Measurements from ENCODE around the gene HMOX2. TPM values are rescaled to one million over a fixed set of nuclear protein-coding genes. Genes with fewer than 3 reads are reported as not detected.

Gene HMOX2
- total and polyA plus RNA-seq, 2 donors (not counting 3 experiments of a cell fraction or from before 2014, with no cell fraction given) = 80.7 to 86.3 TPM

DNA sequence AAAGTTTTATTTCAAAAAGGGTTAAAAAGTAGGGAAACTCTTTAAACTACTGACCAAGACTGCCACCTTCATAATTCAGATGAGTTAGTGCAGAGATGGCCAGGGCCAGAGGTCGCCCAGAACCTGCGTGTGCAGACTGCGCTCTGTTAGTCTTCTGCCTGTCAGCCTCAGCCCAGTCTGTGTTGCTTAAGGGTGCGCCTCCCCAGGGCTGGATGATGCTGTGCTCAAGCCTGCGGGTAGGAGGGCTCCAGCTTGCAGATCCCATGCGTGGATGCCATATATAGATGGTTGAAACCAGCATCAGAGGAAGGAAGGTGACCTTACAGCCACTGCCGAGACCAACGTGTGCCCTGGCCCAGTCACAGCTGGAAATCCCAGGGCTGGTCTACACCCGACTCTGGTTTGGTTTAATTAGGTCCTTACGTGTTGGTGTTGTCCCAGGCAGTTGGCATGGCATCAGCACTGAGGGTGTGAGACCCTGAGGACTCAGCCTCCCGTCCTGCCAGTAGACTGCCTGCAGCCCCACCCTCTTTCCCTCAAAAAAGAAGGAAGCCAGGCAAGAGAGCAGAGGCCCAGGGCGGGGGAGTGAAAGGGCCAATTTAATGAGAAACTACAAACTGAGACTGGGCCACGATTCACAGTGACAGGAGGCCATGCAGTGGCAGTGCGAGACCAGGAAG, 34.7 kb downstream of the HMOX2 start:
- POLR2A ChIA-PET = no interaction called here
- Histone ChIP-seq H4K20me1 (replicated peaks; ENCODE audit: control insufficient read depth, extremely low read depth, insufficient read depth, low read length) (no peaks in the 10 kb centered on the region), H3K4me1 (ENCODE audit: control insufficient read depth, extremely low read depth, insufficient read depth, low read length) (peaks cover 16% of the 10 kb centered on the region), H2AFZ (ENCODE audit: low read depth, low read length) (no peak overlapping the region), H3K27me3 (ENCODE audit: control insufficient read depth in 2 of 2, insufficient read depth in 2 of 2, low read length in 2 of 2) (no peaks in the 10 kb centered on the region), H3K27ac (ENCODE audit: insufficient read depth, low read depth, low read length) (no peak overlapping the region), H3K4me2 (ENCODE audit: insufficient read depth, low read length) (no peak overlapping the region), H3K9me1 (replicated peaks; ENCODE audit: control insufficient read depth, extremely low read depth, insufficient read depth, low read length) (no peaks in the 10 kb centered on the region), H3K36me3 (ENCODE audit: control insufficient read depth in 2 of 2, extremely low read depth in 1 of 2, insufficient read depth in 2 of 2, low read length in 2 of 2) (peaks cover 12 to 57% of the 10 kb centered on the region in 2 experiments), H3K79me2 (ENCODE audit: control insufficient read depth, insufficient read depth, low read length) (no peaks in the 10 kb centered on the region), H3K4me3 (replicated peaks in 1 of 3; ENCODE audit: insufficient read depth in 1 of 3, low read depth in 1 of 3, low read length in 3 of 3) (no peak overlapping the region), H3K9ac (replicated peaks; ENCODE audit: extremely low read depth, insufficient read depth, low read length) (no peak overlapping the region), H3K9me3 (replicated peaks; ENCODE audit: control insufficient read depth, insufficient read depth, low read length) (no peaks in the 10 kb centered on the region)
- CTCF ChIA-PET = interaction anchor here (0.6 to 3.1 kb wide), 7 partner anchors 38 to 113 kb away, joined by 3 to 10 read pairs (median 7); partner anchors contain the start of gene MGRN1
- FAIRE-seq (no peak), DNase-seq (ENCODE audit: low read depth, low spot score) (no peak)
- no TSS peak for BruUV-seq (replicated peaks)
- dilution Hi-C loops (cut with MboI; ENCODE audit: extremely low pct_ligation_motif_present, low sequenced_read_pairs) (no loop called here), intact Hi-C loops (cut with micrococcal nuclease) (loop anchor here (1.0 kb wide), 1 partner anchor 37 kb away; no protein-coding TSS in a partner anchor)
- TF ChIP-seq, protein P1, sequence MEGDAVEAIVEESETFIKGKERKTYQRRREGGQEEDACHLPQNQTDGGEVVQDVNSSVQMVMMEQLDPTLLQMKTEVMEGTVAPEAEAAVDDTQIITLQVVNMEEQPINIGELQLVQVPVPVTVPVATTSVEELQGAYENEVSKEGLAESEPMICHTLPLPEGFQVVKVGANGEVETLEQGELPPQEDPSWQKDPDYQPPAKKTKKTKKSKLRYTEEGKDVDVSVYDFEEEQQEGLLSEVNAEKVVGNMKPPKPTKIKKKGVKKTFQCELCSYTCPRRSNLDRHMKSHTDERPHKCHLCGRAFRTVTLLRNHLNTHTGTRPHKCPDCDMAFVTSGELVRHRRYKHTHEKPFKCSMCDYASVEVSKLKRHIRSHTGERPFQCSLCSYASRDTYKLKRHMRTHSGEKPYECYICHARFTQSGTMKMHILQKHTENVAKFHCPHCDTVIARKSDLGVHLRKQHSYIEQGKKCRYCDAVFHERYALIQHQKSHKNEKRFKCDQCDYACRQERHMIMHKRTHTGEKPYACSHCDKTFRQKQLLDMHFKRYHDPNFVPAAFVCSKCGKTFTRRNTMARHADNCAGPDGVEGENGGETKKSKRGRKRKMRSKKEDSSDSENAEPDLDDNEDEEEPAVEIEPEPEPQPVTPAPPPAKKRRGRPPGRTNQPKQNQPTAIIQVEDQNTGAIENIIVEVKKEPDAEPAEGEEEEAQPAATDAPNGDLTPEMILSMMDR (IDR thresholded peaks at IDR 0.05; ENCODE audit: extremely low read depth in 1 of 2, insufficient read depth in 1 of 2, low read depth in 1 of 2, low read length in 2 of 2) = no peak
- TF ChIP-seq FOS (IDR thresholded peaks at IDR 0.05; ENCODE audit: borderline replicate concordance, insufficient read depth, low read length) (no peak), POLR2AphosphoS5 (IDR thresholded peaks at IDR 0.05; ENCODE audit: insufficient read depth, low read depth, low read length) (no peak), GATA2 (IDR thresholded peaks at IDR 0.05; ENCODE audit: insufficient read depth, insufficient read length, low read depth, low read length) (no peak), EZH2 (IDR thresholded peaks at IDR 0.05; ENCODE audit: borderline replicate concordance, low read depth, low read length, severe bottlenecking) (no peak), MYC (IDR thresholded peaks at IDR 0.05; ENCODE audit: low read depth, low read length) (no peak), POLR2A (IDR thresholded peaks at IDR 0.05; ENCODE audit: low read depth, low read length) (no peak)
- TF ChIP-seq, protein P2, sequence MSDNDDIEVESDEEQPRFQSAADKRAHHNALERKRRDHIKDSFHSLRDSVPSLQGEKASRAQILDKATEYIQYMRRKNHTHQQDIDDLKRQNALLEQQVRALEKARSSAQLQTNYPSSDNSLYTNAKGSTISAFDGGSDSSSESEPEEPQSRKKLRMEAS (IDR thresholded peaks at IDR 0.05; ENCODE audit: insufficient read depth, insufficient read length) = no peak

All from endothelial cell of umbilical vein (primary cell).